HL-60 (cell line): ENCODE measurements around the gene C11orf54.

Experiments
- CTCF ChIP-seq: IDR thresholded peaks from one replicate; pipeline ENCODE4 v1.5.1; 2011; ENCODE audit warnings: low read length, control low read depth, inconsistent platforms; ENCODE audit not compliant: insufficient read depth
- POLR2AphosphoS5 ChIP-seq: IDR thresholded peaks from 2 replicates; pipeline ENCODE4 v1.6.1; 2012; ENCODE audit warnings: low read depth
- REST ChIP-seq: IDR thresholded peaks from 2 replicates; pipeline ENCODE4 v1.6.1; 2012; ENCODE audit warnings: low read depth; ENCODE audit not compliant: insufficient replicate concordance
- SPI1 ChIP-seq: IDR thresholded peaks from 2 replicates; pipeline ENCODE4 v1.6.1; 2012; ENCODE audit warnings: low read depth, mild to moderate bottlenecking, borderline replicate concordance

GRCh38 chr11:93715797-93716396 is 25.6 kb upstream of the C11orf54 start:
- no peak for TF ChIP-seq POLR2AphosphoS5
- no peak for TF ChIP-seq CTCF
- no peak for TF ChIP-seq SPI1
- no peak for TF ChIP-seq REST
